IMR-90 (cell line): Measurements from ENCODE around the gene VWA5A.

ENCODE experiments used
- BHLHE40 ChIP-seq: fragments of 150-350 bp; IDR thresholded peaks from 2 replicates; pipeline ENCODE4 v1.6.1; 2016; ENCODE audit warnings: mild to moderate bottlenecking, low read depth, low read length
- CEBPB ChIP-seq: IDR thresholded peaks from 2 replicates; pipeline ENCODE4 v1.6.1; 2012; ENCODE audit warnings: low read depth, low read length, improper control_type of control experiment
- CHD1 ChIP-seq: IDR thresholded peaks from 2 replicates; pipeline ENCODE4 v1.6.1; 2012; ENCODE audit warnings: low read depth, low read length, improper control_type of control experiment
- CTCF ChIP-seq: conservative IDR thresholded peaks from 2 replicates; pipeline ENCODE4 v1.5.1; 2012; ENCODE audit warnings: mild to moderate bottlenecking, low read depth, low read length, improper control_type of control experiment
- ELK1 ChIP-seq: fragments of 150-350 bp; IDR thresholded peaks from 2 replicates; pipeline ENCODE4 v1.6.1; 2016; ENCODE audit warnings: low read depth, mild to moderate bottlenecking, low read length, moderate library complexity, borderline replicate concordance
- MAFK ChIP-seq: IDR thresholded peaks from 2 replicates; pipeline ENCODE4 v1.6.1; 2012; ENCODE audit warnings: low read depth, low read length, improper control_type of control experiment
- POLR2A ChIP-seq: IDR thresholded peaks from 2 replicates; pipeline ENCODE4 v1.6.1; 2012; ENCODE audit warnings: mild to moderate bottlenecking, low read depth, low read length
- RAD21 ChIP-seq: IDR thresholded peaks from 2 replicates; pipeline ENCODE4 v1.6.1; 2012; ENCODE audit warnings: low read length, improper control_type of control experiment
- RCOR1 ChIP-seq: IDR thresholded peaks from 2 replicates; pipeline ENCODE4 v1.6.1; 2012; ENCODE audit warnings: mild to moderate bottlenecking, low read length, improper control_type of control experiment; ENCODE audit not compliant: insufficient replicate concordance
- SMC3 ChIP-seq: fragments of 150-350 bp; IDR thresholded peaks from 2 replicates; pipeline ENCODE4 v1.6.1; 2016; ENCODE audit warnings: low read depth, mild to moderate bottlenecking, antibody characterized with exemption, low read length, moderate library complexity
- USF2 ChIP-seq: fragments of 150-350 bp; IDR thresholded peaks from 2 replicates; pipeline ENCODE4 v1.6.1; 2017; ENCODE audit warnings: mild to moderate bottlenecking, antibody characterized with exemption, low read length, low read depth

- TF ChIP-seq CTCF (0 out of 2 replicates have a peak, but pooled peaks have one; percentile 23), BHLHE40 (no peak), RAD21 (no peak), POLR2A (no peak), SMC3 (no peak), MAFK (no peak), USF2 (no peak), CEBPB (no peak), CHD1 (no peak), ELK1 (no peak), RCOR1 (no peak)
Observed at GRCh38 chr11:124108156-124108555, 7.1 kb upstream of the VWA5A start.
